Measurements from ENCODE around the gene DNAJC5.

- TF ChIP-seq CSRNP3 (CRISPR knock-in tag; IDR thresholded peaks at IDR 0.05) (no peak), ESRRG (CRISPR knock-in tag; IDR thresholded peaks at IDR 0.05) (no peak), SNAI2 (CRISPR knock-in tag; IDR thresholded peaks at IDR 0.05) (no peak), OSR1 (CRISPR knock-in tag; IDR thresholded peaks at IDR 0.05) (no peak), ZFP30 (CRISPR knock-in tag; IDR thresholded peaks at IDR 0.05) (no peak), CREB5 (CRISPR knock-in tag; IDR thresholded peaks at IDR 0.05; ENCODE audit: low read depth) (no peak)
- TF ChIP-seq, protein P1, sequence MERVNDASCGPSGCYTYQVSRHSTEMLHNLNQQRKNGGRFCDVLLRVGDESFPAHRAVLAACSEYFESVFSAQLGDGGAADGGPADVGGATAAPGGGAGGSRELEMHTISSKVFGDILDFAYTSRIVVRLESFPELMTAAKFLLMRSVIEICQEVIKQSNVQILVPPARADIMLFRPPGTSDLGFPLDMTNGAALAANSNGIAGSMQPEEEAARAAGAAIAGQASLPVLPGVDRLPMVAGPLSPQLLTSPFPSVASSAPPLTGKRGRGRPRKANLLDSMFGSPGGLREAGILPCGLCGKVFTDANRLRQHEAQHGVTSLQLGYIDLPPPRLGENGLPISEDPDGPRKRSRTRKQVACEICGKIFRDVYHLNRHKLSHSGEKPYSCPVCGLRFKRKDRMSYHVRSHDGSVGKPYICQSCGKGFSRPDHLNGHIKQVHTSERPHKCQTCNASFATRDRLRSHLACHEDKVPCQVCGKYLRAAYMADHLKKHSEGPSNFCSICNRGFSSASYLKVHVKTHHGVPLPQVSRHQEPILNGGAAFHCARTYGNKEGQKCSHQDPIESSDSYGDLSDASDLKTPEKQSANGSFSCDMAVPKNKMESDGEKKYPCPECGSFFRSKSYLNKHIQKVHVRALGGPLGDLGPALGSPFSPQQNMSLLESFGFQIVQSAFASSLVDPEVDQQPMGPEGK (CRISPR knock-in tag; IDR thresholded peaks at IDR 0.05; ENCODE audit: borderline replicate concordance): no peak
Measured at GRCh38 chr20:63977739-63978276, 82.9 kb downstream of the DNAJC5 start.

Data from SK-N-SH treated with all-trans-retinoic acid at 6 μM for 48 hours (cell line).